ENCODE measurements around the gene ARL3.
"Not testable (repeated sequence)": the region's sequence is repeated elsewhere in the genome, so short reads cannot be mapped to it uniquely, and the experiment has no call there.

Gene ARL3

GRCh38 chr10:102735065-102735562 lies 20.9 kb upstream of the ARL3 start:
- DNase-seq = no peak

GRCh38 chr10:102732661-102733060 lies 18.5 kb upstream of the ARL3 start:
- DNase-seq = no peak

GRCh38 chr10:102731222-102731800 lies 17.1 kb upstream of the ARL3 start:
- no peak for DNase-seq

- DNase-seq = peak; percentile 17
Measured at GRCh38 chr10:102729029-102730026, 15.1 kb upstream of the ARL3 start.

GRCh38 chr10:102727037-102727818 lies 13.0 kb upstream of the ARL3 start:
- DNase-seq = no peak

- no peak for DNase-seq
Measured at GRCh38 chr10:102726274-102726673, 12.1 kb upstream of the ARL3 start.

GRCh38 chr10:102723989-102724388 lies 9.8 kb upstream of the ARL3 start:
- no peak for DNase-seq

GRCh38 chr10:102721954-102722353 lies 7.8 kb upstream of the ARL3 start:
- DNase-seq = no peak

- DNase-seq = no peak
Measured at GRCh38 chr10:102720775-102721301, 6.6 kb upstream of the ARL3 start.

GRCh38 chr10:102720337-102720736 lies 6.1 kb upstream of the ARL3 start:
- DNase-seq = no peak

- DNase-seq = no peak
Measured at GRCh38 chr10:102718220-102718619, 4.0 kb upstream of the ARL3 start.

- not testable (repeated sequence) for DNase-seq
Measured at GRCh38 chr10:102716900-102717565, 2.8 kb upstream of the ARL3 start.

- DNase-seq = no peak
Measured at GRCh38 chr10:102715880-102716279, 1.7 kb upstream of the ARL3 start.

- peak; percentile 40 for DNase-seq
Measured at GRCh38 chr10:102714621-102715455, 641 bp upstream of the ARL3 start, which contains the start of gene SFXN2. TSS of gene SFXN2 (plus strand) at chr10:102714636. CDS start at chr10:102726637, 12,001 bp downstream.

- DNase-seq = peak; percentile 61
Measured at GRCh38 chr10:102713539-102713813, 721 bp downstream of the ARL3 start.

GRCh38 chr10:102712843-102713538 lies 1.2 kb downstream of the ARL3 start:
- DNase-seq = no peak

- no peak for DNase-seq
Measured at GRCh38 chr10:102712089-102712488, 2.1 kb downstream of the ARL3 start.

GRCh38 chr10:102710609-102711008 lies 3.6 kb downstream of the ARL3 start:
- DNase-seq = no peak

- DNase-seq = no peak
Measured at GRCh38 chr10:102705531-102705930, 8.7 kb downstream of the ARL3 start.

- no peak for DNase-seq
Measured at GRCh38 chr10:102704915-102705314, 9.3 kb downstream of the ARL3 start.

GRCh38 chr10:102702742-102703141 lies 11.5 kb downstream of the ARL3 start:
- no peak for DNase-seq
